ENCODE results near the gene ACADS.
"Not testable (repeated sequence)": the region's sequence is repeated elsewhere in the genome, so short reads cannot be mapped to it uniquely, and the experiment has no call there.

The ACADS gene

DNA sequence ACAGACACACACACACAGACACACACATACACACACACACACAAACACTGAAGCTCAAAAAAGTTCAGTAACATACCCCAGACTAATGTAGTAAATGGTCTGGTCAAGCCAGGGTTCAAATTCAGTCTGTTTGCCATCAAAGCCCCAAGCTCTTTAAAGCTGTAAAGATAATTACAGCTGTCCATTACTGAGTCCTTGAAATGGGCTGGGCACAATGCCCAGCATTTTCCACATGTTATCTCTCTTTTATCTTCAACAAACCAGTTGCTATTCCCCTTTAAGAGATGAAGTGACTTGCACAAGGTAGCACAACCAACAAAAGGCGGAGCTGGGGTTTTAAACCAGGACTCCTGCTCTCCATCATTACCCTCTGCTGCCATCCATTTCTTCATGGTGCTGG, 23.0 kb upstream of the ACADS start:
- no peak for DNase-seq

DNA sequence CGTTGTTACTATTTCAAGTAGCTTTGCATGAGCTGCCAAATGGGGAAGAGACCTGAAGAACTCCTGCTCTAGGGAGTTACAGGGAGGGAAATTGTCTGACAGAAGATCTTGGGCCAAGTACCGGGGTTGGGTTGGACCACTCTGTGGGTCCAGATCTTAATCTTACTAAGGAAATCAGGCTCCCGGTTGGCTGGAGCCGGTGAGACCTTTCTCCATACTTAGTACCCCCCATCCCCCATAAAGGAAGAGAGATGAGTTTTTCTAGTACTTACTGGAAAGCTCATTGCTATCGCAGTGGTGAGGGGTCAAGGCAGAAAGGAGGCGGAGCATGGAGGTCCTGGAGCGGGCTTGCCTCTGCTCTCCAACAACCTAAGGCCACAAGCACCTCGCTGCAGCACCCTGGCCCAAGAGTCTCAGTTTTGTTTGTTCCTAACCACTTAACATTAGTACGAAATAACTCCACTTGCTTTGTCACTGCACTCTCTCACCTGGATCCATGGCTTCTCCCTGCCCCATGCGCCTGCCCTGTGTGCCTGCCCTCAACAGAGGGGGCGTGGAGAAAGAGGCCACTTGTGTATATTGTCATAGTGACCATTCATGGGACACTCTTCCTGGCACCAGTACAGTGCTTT, 22.2 kb upstream of the ACADS start:
- DNase-seq, result no peak

DNA sequence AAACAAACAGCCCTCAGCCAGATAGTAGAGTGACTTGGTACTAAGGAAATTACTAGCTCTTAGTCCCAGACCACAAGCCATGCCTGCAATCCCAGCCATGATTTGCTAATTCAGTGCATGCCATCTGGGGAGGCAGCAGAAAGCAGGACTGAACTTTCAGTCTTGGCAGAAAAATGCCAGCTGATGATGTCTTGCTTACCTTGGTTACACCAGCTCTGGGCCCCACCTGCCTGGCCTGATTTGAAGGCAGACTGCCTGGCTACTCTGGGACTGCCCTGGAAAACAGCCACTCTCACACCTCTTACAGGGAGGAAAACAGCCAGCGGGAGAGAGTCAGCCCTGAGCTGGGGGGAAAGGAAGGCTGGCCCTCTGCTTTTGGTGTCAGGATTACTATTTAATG, 20.0 kb upstream of the ACADS start:
- DNase-seq, result no peak

- no peak for DNase-seq
Measured at GRCh38 chr12:120706029-120706428, 19.6 kb upstream of the ACADS start.

DNA sequence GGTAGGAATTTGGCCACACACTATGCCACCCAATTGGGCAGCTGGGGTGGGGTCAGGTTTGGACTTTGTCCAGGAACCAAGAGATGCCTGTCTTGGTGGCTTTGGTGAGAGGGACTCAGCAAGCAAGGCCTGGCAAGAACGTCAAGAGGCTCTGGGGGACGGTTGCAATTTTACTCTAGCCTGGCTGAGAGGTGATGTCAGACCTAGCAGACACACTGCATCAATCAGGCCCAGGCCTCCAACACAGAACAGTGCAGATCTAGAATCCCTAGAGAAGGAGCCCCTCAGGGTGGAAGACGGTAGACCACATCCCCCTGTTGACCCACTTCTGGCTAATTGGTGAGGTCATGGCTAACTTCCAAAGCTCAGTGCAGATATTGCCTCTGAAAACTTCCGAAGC, 17.0 kb upstream of the ACADS start:
- no peak for DNase-seq

DNA sequence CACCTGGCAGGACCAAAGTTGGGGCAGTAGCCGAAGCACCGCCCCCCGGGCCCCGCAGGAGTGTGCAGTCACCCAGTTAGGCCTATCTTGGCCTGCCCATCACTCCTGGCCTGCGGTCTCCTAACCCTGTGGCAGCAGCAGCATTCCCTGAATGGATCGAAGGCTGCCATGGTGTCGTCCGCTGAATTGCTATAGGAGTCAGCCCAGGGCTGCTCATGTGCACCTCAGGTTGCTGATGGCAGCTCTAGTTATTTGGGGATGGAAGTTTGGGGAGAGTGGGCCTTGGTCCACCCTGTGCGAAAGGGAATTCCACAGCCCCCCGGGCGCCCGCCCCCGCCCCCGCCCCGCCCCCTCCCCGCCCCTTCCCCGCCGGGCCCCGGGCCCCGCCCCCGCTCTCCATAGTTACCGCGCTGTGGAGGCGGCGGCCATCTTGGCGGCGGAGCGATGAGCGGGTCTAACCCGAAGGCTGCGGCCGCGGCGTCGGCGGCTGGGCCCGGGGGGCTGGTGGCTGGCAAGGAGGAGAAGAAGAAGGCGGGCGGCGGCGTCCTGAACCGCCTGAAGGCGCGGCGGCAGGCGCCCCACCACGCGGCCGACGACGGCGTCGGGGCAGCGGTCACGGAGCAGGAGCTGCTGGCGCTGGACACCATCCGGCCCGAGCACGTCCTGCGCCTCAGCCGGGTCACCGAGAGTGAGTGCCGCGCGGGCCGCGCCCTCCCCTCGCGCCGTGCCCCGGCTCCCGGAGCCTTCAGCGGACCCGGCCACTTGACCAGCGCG, 15.4 kb upstream of the ACADS start, which contains the start of gene UNC119B:
Gene UNC119B (plus strand): TSS at position 428 of the 774 bp plus-strand sequence. CDS start 17 bp downstream, at position 445.
- DNase-seq, result peak; percentile 53 to 68

DNA sequence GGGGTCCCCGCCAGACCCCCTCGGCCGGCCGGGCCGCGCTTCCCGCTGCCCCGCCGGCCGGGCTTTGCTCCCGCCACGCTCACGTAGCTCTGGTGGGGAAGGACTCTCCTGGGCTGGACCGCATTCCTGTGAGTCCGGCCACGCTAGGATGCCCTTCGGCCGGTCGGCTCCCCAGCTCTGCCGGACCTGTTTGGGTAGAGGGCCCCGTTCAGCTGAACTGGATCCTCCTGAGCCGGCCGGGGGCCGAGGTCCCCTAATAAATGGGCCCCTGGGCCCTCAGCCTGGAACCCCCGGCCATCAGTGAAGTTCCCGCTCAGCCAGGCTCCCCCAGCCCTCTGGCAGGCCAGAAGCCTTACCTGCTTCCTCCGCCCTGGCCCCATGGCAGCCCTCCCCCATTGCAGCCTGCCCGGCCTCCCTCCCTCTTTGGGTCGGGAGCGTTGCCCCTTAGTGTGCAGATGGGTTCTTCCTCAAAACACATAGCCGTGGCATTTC, 14.8 kb upstream of the ACADS start:
- DNase-seq, result no peak

GRCh38 chr12:120711411-120711810, 14.2 kb upstream of the ACADS start:
- no peak for DNase-seq

DNA sequence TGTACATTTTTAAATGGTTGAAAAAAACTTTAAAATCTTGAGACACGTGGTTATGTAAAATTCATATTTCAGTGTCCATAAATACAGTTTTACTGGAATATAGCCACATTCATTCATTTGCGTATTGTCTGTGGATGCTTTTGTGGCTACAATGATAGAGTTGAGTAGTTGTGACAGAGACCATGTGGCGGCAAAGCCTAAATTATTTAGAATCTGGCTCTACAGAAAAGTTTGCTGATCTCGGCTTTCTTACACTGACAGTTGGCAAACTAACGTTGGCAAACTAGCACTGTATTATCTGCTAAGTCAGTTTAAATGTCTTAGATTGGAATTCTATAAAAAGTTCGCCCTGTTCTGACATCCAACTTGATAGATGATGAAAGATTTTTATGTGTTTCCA, 13.0 kb upstream of the ACADS start:
- DNase-seq, result no peak

GRCh38 chr12:120713861-120714482, 11.7 kb upstream of the ACADS start:
- DNase-seq, result peak; percentile 58 to 74

GRCh38 chr12:120718055-120718454, 7.6 kb upstream of the ACADS start:
- DNase-seq, result no peak

DNA sequence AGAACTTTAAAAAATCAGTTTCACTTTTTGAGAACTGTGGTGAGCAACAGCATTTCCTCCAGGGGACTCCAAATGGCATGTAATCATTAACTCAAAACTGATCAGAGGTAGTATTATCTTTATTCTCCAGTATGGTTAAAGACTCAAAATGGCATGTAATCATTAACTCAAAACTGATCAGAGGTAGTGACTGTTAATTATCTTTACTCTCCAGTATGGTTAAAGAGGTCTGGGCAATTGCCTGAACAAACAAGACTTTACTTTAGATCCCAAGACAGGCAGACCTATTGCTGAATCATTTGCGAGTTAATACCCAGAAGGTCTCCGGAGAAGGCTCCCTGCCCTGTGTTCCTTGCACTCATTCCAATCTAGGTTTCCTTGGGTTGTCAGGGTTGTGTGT, 6.6 kb upstream of the ACADS start:
- DNase-seq, result no peak

DNA sequence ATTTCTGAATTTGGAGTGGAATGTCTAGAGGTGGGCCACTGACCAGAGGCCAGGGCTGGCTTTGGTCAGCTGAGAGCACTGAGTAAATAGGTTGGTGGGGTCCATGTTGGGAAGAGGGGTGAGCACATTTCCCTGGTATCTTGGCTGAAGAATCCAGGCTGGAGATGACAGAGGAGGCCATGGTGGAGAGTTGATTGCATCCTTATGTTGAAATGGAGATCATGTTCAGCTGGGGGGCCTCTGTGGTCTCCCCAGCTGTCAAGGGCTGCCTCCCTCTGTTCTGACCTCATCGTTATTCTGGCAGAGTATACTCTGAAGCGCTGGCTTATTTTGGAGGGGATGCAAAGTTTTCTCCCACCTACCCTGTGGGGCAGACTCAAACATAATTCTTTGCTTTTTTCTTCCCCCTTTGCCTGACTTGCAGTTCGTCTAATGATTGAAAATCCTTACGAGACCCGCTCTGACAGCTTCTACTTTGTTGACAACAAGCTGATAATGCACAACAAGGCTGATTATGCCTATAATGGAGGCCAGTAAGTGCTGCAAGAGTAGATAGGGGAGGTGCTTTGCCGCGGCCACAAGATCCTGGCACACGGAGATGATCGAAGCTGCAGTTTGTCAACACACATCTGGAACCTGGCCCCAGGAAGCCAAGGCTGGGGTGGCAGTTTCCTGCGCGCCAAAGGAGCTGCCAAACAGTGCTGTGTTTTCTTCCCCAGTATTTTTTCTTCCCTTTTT, 6.0 kb upstream of the ACADS start:
- no peak for DNase-seq

DNA sequence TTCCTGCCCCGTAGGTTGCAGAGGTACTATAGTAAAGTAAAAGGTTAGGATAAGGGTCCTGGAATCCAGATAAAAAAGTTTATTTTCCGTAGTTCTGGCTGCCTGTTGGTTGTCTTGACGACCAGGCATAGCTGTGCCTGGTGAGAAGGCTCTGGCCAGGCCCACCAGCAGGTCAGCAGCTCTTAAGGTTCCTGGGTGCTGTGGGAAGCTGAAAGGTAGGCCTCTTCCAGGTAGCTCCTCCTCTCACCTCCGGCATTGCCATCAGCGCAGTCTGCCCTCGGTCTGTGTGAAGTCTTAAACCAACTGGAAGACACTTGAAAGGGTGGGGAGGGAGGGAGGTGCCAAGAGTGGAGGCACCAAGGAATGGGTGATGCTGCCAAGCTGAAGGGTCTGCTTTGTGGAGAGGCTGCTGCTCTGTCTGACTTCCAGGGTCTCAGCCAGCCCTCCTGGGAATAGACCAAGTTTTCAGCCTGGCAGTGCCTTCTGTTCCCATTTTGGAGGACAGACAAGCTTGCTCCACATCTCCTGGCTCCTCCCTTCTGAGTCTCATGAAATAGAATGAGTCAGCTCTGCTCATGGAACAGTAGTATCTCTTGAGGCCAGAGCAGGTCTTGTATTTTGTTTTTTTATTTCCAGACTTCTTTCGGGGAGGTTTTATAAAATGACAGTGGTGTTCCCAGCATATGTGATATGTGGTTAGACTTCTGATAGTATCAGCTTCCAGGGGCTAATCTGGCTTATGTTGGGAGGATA, 5.2 kb upstream of the ACADS start:
- peak; percentile 10 to 53 for DNase-seq

GRCh38 chr12:120720987-120721801, 4.4 kb upstream of the ACADS start:
- DNase-seq, result no peak

DNA sequence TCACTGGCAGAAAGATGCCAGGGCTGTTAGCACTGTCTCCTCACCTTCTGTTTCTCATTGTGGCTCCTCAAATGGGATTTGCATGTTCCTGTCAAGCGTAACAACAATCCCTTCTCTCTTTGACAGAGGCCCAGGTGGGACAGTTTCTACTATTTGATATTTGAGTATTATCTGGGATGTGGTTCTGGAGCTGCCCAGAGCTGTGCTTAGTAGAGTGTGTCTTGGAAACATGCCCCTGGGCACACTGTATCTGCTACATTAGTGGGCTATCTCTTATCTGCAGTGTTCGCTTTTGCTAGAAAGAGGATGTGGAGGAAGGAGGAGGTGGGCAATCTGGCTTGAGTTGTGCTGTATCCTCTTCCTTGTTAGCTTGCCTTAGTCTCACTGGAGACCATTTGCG, 3.8 kb upstream of the ACADS start:
- DNase-seq, result no peak

DNA sequence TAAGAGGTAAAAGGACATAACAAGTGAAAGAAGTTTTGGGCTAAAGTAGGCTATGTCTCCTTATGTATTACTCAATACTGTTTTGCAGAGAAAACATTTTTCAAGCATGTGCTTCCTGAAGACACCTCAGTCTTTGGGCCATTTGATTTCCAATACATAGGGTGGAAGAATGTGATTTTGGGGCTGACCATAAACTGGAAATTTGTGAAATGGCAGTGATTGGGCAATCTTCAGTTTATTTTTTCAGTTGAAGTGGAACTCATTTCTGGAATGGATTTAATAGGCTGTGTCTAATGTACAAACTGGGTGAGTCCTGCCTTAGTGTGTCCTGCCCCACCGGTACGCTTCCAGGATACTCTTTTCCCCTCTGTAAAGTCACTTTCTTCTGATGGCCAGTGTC, 2.8 kb upstream of the ACADS start:
- no peak for DNase-seq

GRCh38 chr12:120724720-120725119, 906 bp upstream of the ACADS start:
- no peak for DNase-seq

GRCh38 chr12:120725151-120725658, 421 bp upstream of the ACADS start:
- DNase-seq, result no peak

GRCh38 chr12:120726510-120726793, 826 bp downstream of the ACADS start:
- DNase-seq, result no peak

- no peak for DNase-seq
Measured at GRCh38 chr12:120726961-120727360, 1.3 kb downstream of the ACADS start.

- not testable (repeated sequence) for DNase-seq
Measured at GRCh38 chr12:120732198-120732597, 6.6 kb downstream of the ACADS start.

Data from hippocampal formation (tissue), 2 donors.